Measurements from ENCODE around the gene HDAC4.
"Not testable (repeated sequence)": the region's sequence is repeated elsewhere in the genome, so short reads cannot be mapped to it uniquely, and the experiment has no call there.

HDAC4 gene

DNA sequence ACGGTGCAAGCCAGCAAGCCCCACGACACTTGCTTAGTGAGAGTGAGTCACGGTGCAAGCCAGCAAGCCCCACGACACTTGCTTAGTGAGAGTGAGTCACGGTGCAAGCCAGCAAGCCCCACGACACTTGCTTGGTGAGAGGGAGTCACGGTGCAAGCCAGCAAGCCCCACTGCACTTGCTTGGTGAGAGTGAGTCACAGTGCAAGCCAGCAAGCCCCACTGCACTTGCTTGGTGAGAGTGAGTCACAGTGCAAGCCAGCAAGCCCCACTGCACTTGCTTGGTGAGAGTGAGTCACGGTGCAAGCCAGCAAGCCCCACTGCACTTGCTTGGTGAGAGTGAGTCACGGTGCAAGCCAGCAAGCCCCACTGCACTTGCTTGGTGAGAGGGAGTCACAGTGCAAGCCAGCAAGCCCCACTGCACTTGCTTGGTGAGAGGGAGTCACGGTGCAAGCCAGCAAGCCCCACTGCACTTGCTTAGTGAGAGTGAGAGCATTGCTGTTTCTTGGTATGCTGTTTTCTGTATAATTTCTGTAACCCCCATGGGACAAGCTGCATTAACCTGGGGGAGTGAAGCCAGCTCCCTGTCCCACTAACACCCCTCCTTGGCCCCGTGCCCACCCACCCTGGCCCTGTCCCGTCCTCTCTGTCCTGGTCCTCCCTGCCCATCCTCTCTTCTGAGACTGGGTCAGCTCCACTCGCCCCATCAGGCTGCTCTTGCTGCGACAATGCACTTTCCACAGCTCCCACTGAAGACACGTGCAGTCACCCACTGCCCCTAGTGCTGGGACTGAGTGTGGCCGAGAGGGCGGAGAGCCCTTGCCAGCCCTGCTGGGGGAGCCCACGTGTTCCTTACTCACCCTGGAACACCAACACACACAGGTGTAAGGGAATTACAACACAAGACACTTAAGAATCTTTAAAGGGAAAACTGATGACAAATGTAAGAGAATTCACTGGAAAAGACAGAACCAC lies 331.2 kb downstream of the HDAC4 start:
- DNase-seq = not testable (repeated sequence)

DNA sequence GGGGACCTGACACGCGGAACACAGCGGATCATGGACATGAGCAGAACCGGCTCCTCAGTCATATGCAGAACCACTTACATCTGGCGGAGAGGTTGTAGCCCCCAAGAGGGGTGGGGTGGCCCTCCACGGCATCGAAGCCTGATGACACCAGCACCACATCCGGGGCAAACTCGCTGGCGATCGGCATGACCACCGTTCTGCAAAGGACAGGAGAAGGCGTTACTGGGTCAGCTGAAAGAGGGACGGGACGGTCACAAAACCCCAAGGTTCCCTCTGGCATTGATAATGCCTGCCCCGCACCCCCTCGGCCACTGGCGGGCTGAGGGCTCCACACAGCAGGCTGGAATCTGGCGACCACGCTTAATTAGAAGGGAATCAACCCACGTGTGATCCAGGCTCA lies 332.4 kb downstream of the HDAC4 start:
- no peak for DNase-seq

DNA sequence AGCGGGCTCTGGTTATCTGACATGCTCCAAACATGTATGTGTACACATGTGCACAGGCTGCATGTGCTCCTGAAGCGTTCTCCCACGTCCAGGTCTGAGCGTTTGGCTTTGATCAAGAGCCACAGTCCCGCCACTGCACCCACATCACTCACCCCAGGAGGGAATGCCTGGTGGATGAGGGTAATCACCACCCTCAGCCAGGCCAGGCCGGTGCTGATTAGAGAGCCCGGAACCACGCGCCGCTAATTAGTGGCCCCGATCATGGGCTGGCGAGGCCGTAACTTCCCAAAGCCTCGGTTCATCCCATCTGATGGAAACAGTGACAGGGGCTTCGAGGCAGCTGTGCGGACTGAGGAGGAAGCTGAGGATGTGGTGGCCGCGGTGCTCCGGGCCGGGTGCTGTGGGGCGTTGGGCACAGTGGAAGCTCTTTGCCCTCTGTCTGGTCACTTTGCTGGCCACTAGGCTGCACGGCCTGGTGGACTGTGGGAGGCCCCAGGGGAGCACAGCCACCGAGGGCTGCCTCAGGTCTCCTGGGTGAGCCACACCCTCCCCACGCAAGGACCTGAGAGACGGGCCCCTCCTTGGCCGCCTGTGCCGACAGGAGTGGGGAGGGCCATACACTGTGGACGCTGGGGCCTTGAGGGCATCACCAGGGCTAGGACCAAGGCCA lies 333.5 kb downstream of the HDAC4 start:
- DNase-seq = no peak

DNA sequence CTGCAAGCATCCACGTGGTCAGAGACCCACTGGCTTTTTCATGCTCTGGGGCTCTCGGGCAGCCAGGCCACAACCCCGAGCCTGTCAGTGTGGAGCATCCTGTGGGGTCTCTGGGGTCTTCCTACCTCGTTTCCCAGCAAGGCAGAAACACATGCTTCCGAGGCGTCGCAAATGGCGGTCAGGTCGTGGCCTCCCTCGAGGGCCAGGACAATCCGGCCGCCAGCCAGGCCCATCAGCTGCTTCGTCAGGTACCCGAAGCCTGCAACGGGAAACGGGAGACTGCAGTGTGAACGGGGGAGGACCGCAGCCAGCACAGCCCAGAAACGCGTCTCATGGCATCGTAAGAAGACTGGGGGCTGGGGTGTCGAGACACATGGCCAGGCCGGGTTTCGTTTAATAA lies 334.2 kb downstream of the HDAC4 start:
- DNase-seq = no peak

DNA sequence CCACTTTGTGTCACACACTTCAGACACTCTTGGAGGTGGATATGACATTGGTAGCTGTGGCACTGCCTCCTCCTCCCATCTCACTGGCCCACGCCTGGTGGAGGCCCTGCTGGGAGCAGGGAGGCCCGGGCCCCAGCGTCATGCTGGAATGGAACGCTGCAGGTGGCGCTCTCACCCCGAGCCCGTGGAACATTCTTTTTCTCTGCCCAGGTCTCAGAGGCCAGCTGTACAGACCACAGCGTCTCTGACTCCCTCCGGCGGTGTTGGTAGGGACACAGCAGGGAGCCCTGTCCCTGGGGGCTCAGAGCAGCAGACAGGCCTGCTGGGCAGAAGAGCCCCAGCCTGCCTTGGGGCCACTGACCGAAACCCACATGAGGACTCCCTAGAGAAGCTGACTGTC lies 334.9 kb downstream of the HDAC4 start:
- DNase-seq = no peak

DNA sequence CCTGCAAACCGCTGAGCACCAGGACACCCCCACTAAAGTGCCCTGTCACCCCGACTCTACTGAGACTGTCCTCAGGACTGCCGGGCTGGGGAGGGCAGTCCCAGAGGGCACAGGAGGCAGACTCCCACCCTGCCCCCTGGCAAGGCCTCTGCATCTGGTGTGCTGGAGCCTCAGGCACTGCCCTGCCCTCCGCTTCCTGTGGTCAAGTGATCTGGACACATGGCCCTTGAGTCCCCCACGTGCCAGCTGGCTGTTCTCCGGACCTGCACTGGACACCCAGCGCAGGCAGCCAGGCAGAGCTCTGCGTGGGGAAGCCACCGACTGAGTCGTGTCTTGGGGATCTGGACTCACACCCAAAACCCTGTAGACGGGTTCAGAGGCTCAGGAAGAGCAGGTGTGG lies 335.3 kb downstream of the HDAC4 start:
- no peak for DNase-seq

DNA sequence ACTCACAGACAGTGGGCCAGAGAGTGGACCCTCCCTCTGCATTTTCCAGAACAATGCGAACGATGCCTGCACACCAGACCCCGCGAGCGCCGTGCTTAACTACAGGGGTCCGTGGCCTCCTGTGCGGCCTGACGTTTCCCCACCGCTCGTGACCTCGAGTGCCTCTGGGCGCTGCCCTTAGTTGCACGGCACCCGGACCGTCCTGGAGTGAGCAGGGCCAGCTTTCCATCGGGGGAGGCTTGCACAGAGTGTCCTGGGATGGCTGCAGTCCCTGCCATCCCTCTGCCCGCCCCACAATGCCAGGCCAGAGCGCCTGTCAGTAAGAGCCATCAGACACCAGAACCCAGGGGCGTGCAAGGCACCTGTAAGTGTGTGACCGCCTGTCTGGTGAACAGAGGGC lies 335.9 kb downstream of the HDAC4 start:
- no peak for DNase-seq

DNA sequence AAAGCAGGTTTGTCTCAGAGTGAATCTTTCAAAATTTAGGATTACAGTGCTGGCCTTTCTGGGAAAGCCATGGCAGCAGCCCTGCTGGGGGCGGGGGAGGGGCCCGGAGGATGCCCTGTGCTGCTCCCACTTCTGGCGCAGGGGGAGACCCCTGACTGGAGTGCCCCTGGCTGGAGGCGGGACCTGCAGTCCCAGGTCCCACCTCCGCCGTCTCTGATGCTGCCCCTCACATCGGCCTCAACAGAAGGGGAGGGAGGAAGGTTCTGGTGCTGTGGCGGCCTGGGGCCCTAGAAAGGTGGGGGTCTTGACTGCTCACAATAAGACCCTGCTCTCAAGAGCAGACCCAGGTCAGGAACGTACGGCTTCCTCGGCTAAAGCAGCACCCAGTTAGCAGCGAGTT lies 336.6 kb downstream of the HDAC4 start:
- no peak for DNase-seq

DNA sequence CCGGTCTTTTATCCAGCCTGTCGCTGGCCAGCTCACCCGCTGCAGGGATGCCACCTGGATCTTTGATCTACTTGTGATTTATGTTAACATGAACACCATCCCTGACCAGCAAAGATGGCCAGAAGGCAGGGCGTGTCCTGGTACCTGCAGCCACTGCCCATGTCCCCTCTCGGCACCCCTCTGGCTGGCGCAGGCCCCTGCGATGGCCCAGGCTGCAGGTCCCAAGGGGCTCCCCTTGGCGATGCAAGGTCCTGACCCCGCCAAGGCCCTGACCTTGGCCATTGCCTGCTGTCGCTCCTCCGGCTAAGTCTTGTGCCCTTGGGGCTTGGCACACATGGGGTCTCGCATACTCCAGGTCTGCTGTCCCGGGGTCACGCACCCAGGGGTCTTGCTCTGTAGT lies 338.1 kb downstream of the HDAC4 start:
- no peak for DNase-seq

DNA sequence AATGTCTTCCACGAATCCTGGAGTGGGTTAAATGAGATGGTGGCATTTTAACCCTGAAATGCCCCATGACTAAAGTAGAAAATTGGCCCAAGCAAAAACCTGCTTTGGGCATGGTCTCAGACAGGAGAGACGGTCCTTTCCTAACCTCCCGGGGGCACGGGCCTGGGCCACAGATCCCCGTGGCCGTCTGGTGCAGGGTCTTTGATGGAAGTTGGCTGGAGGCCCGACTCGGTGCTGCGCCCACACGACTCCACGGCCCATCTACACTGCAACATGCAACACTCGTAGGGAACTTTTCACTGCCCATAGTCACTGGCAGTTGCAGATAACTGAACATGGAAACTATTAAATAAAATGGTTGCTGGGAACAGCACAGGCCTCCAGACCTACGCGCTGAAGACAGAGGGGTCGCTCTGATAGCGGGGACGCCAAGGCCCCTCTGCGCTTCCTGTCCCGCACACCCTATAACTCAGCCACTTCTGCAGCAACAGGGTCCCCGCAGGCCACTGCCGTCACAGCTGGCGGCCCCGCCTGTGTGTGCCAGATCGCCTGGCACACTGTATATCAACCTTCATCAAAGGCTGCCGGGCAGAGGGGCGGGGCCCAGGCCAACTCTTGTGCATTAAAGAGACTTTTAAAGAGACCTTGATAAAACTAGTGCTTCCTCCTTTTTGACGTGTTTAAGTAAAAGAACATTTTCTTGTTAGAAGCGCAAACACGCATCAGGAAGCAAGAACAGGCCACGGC lies 338.8 kb downstream of the HDAC4 start:
- no peak for DNase-seq

DNA sequence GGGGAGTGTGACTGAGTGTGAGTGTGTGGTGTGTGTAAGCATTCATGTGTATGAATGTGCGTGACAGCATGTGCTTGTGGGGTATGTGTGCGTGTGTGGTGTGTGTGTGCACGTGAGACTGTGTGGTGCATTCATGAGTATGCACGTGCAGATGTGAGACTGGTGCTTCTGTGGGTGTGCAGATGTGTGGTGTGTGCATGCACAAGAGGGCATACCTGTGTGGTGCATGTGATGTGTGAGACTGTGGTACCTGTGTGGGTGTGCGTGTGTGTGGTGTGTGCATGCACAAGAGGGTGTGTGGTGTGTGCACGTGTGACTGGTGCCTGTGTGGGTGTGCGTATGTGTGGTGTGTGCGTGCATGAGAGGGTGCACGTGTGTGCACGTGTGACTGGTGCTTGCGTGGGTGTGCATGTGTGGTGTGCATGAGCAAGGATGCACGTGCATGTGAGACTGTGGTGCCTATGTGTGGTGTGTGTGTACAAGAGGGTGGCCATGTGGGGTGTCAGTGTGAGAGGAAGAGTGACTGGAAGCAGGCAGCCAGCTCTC lies 339.6 kb downstream of the HDAC4 start:
- no peak for DNase-seq

DNA sequence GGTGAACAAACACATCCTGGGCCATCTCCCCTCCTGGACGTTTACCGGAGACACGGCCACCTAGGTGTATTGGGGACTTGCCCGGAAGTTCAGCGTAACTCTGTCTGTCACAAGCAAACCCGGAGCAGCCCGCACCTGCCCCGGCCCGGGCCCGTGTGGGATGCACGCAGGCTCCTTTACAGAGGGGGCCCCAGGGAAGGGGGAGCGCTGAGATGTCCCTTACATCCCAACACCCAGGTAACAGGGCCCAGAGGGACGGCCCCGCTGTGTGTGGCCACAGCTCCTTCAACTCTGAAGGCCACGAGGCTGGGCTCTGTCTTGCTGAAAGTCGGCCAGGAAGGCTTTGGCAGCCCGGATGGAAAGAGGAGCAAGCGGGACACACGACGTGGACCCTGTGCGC lies 340.1 kb downstream of the HDAC4 start:
- no peak for DNase-seq

DNA sequence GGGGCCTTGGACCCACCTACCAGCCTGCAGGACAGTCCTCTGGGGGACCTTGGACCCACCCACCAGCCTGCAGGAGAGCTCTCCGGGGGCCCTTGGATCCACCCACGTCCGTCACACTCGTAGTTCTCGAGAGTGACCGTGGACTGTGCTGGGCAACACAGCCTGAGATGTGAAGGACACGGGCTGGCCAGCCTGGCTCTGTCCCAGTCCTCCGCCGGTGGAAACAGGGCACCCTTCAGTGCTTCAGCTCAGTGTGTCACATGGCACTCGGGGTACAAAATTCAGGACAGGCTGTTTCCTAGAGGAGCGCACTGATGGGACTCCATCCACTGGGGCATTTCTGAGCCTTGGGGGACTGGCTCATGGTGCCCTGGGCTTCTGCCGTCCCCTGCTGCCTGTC lies 341.0 kb downstream of the HDAC4 start:
- no peak for DNase-seq

DNA sequence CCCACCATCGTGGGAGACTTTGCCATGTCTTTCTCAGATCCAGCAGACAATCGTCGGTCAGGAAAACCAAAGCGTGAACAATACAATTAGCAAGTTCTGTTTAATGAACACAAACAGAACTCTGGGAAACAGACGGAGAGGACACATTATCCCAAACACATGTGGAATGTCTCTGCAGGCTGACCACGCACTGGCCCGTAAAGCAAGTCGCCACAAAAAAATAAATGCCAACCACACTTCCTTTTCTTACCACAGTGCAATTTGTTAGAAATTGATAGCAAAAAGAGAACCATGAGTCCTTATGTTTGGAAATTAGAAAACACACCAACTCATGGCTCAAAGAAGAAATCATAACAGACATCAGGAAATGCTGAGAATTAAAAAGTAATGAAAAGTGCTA lies 342.1 kb downstream of the HDAC4 start:
- DNase-seq = no peak

DNA sequence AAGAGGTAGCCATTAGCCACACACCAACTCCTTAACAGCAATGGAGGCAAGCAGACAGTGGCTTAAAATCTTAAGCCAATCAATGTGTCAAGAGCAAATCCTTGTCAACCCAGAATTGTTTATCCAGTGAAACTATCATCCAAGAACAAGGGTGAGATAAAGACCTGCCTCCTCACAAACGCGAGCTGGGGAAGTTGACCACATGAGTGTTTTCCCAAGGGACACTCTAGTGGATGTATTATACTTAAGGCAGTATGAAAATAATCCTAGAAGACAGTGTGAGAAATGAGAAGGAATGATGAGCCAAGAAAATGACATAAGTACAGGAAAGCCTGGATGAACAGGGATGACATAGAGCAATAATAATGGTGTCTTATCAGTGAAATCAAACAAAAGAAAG lies 343.3 kb downstream of the HDAC4 start:
- no peak for DNase-seq

DNA sequence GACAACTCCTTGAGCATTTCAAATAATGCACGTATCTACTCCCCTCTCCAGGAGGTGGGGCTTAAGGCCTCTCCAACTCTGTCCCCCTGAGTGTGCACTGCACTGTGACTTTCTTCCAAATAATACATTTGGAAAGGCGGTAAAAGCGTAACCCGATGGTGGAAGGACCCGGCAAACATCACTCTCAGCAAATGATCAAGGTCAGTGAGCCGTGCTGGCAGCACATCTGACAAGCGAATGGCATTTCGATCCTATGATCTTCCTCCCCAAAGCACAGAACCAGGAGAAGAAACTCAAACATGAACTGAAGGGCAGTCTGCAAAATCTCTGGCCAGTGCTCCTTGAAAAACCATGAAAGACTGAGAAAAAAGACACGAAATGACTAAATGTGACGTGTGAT lies 344.2 kb downstream of the HDAC4 start:
- no peak for DNase-seq

DNA sequence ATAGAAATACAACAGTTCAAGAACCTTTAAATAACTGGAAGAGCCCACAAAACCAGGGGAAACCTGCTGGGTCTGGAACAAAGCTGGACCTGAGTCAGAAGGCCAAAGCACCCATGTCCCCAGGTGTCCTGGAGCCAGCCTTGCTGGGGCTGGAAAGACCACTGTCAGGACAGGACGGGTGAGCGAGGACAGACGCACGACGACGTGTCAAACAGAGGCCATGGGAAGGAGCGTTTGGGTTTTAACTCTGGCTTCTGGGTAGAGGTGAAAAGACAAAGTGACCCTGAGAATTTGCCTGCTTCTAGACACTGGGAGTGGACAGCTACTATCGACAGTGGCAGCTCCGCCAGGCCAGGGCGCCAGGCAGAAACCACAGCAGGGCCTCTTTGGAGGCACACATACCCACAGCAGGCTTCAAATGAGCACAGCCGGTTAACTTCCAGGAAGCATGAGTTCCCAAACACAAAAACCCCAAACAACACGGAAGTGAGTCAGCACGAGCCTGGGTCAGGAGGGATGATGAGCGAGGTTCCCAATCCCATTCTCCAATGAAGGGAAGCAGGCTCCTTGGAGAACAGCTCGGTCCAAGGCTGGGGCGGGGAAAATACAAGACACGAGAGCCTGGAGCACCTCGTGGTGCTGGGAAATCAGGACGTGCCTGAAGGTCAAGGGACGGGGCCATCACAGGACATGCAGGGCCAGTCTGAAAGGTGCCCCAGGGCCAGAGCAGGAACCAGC lies 344.9 kb downstream of the HDAC4 start:
- no peak for DNase-seq

DNA sequence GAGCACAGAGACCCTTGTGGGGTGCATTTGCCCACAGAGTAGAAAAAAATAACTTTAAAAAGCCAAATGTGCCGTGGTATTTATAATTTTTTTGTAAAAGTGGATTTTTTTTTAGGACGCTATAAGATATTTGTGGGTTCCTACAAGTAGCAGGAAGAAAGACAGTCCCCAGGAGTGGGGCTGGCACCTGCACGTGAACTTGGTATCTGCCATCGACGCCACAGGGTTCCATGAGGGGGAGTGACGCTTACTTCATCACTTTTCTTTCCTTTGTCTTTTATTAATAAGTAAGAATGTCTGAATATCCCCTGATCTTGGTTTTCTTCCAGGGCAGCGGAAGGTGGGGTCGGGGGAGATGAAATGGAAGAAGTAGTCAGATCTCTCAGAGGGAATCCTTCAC lies 345.9 kb downstream of the HDAC4 start:
- no peak for DNase-seq

DNA sequence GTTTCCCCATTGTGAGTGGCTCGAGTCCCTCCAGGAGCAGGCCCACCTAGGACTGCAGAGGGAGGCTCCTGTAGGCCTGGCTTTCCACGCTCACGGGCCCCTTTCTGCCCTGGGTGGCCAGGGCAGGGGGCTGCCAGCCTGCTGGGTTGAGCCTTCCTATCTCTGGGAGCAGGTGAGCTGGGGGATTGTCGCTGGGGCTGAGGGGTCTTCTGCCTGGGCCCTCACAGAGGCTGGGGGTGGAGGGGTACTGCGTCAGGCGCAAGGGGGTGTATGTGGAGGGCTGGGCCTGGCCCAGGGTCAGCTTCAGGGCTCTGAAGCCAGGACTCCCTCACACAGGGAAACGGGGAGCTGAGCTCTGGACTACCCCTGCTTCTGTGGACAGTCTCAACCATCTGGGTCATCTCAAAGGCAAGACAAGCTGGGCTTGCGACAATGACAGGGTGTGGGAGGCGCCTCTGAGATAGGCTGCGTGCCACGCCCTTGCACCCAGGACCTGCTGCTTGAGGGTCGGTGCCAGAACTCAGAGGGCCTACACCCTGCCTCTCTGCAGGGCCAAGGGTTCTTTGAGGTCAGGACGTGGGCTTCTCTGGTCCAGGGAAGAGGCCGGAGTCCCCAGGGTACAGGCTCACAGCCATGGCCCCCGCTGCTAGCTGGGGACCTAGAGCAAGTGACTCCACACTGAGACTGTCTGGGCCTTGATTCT lies 346.9 kb downstream of the HDAC4 start:
- DNase-seq = no peak

DNA sequence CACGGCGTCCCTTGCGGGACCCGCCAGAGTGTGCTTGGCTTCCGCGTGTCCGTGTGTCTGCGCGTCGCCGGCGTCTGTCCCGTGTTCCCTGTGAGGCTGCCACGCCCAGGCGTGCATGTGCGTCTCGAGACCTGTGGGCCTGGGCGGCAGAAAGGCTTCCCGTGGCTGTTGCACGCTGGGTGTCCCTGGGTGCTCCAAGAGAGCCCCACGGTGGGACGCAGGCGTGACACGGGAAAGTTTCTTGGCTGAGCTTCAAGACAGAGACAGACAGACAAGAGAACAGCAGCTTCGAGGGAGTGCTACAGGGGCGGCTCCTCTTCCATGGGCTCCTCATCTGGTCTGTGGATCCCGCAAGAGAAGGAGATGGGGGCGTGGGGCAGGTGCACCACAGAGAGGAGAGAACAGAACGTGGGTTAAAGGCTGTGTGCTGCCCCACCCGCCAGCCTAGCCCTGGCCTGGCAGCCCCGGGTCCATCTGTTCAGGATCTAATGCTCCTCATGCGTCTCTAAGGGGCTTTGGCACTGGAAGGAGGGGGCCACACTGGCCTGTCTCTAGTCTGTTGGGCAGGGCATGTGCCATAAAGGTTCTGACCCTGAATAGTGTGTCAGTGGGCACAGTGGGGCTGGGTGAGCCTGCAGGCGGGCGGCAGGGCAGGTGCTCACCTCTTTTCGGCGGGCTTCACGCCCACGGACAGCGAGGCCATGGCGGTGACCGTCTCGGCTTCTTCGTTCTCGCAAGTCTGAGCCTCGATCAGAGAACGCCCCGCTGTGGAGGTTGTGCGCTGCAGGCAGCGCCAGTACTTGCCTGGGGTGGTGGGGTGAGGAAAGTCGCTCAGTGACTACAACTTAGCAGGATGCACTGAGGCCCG lies 347.8 kb downstream of the HDAC4 start:
- no peak for DNase-seq

DNA sequence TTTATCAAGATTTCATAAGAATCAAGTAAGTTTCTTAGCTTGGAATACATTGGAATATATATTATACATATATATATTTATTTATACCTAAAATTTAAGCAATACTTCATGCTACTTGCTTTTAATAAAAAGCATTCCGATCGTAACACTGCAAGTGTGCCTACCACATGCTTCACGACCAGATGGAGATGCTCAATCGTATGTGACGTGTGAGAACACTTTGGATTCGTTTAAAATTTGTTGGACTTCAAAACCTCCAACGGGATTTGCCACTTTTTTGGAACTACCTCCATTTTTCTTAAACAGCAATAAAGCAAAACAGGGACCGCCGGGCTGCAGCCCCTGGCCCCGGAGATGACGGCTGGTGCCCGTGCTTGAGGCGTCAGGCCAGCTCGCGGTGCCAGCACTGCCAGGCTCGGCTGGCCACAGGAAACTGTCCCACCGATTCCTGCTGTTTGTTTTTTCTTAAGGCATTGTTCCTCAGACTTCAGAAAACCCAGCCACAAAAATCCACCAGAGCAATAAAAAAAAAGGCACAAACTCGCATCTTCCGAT lies 348.9 kb downstream of the HDAC4 start:
- no peak for DNase-seq
